SJCRH30 (cell line): ENCODE measurements around the gene BUB1. TPM values are rescaled to one million over a fixed set of nuclear protein-coding genes. Genes with fewer than 3 reads are reported as not detected.
"Not testable (repeated sequence)": the region's sequence is repeated elsewhere in the genome, so short reads cannot be mapped to it uniquely, and the experiment has no call there.

ENCODE experiments used
- DNase-seq, 2 experiments: peaks; one replicate each; pipeline ENCODE4 v3.0.0-alpha.2; 2015 to 2020
- H3K27ac ChIP-seq: fragments of 250-450 bp; sonication (Bioruptor Pico); 2 replicates; pipeline ENCODE4 v1.5.1; 2020; ENCODE audit warnings: mild to moderate bottlenecking, moderate library complexity
- H3K27me3 ChIP-seq: fragments of 250-450 bp; sonication (Bioruptor Pico); 2 replicates; pipeline ENCODE4 v1.5.1; 2020; ENCODE audit warnings: mild to moderate bottlenecking, moderate library complexity
- H3K36me3 ChIP-seq: fragments of 250-450 bp; sonication (Bioruptor Pico); 2 replicates; pipeline ENCODE4 v1.5.1; 2020; ENCODE audit warnings: mild to moderate bottlenecking, moderate library complexity
- H3K4me1 ChIP-seq: fragments of 250-450 bp; sonication (Bioruptor Pico); 2 replicates; pipeline ENCODE4 v1.5.1; 2020; ENCODE audit warnings: mild to moderate bottlenecking, moderate library complexity
- H3K4me3 ChIP-seq: fragments of 250-450 bp; sonication (Bioruptor Pico); 2 replicates; pipeline ENCODE4 v1.5.1; 2020; ENCODE audit warnings: mild to moderate bottlenecking, moderate library complexity
- H3K9me3 ChIP-seq: fragments of 250-450 bp; sonication (Bioruptor Pico); replicated peaks from 2 replicates; pipeline ENCODE4 v1.5.1; 2020; ENCODE audit warnings: mild to moderate bottlenecking, moderate library complexity
- total RNA-seq: library from RNA; depleted of rRNA; stranded (reverse); fragments of >200 nt; shearing (Covaris generic); gene quantifications from 2 replicates; pipeline ENCODE4 v1.2.3, GENCODE V29; 2014

Gene BUB1
- total RNA-seq, 1 experiment from 2014 or later, result 118 TPM

- no peaks in the 10 kb centered on the region for H3K4me1 ChIP-seq
- H3K36me3 ChIP-seq, result peaks cover 87% of the 10 kb centered on the region
- no peaks in the 10 kb centered on the region for H3K9me3 ChIP-seq
- H3K27me3 ChIP-seq, result no peaks in the 10 kb centered on the region
- H3K4me3 ChIP-seq, result no peak overlapping the region
- DNase-seq, result no peak
- no peak overlapping the region for H3K27ac ChIP-seq
Observed at GRCh38 chr2:110650346-110650745, 27.5 kb downstream of the BUB1 start.

DNA sequence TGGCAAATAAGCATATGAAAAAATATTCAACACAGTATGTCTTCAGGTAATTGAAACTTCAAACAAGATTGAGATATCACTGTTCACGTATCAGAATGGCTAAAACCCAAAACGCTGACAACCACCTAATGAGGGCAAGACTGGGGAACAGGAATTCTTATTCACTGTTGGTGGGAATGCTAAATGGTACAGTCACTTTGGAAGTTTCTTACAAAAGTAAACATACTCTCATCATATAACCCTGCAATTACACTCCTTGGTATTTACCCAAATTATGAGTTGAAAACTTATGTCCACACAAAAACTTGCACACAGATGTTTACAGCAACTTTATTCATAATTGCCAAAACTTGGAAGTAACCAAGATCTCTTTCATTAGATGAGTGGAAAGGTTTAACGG is 30.1 kb downstream of the BUB1 start:
- H3K27me3 ChIP-seq, result no peaks in the 10 kb centered on the region
- H3K4me3 ChIP-seq, result no peak overlapping the region
- no peaks in the 10 kb centered on the region for H3K4me1 ChIP-seq
- H3K36me3 ChIP-seq, result peaks cover 80% of the 10 kb centered on the region
- H3K27ac ChIP-seq, result no peak overlapping the region
- DNase-seq, result no peak
- no peaks in the 10 kb centered on the region for H3K9me3 ChIP-seq

DNA sequence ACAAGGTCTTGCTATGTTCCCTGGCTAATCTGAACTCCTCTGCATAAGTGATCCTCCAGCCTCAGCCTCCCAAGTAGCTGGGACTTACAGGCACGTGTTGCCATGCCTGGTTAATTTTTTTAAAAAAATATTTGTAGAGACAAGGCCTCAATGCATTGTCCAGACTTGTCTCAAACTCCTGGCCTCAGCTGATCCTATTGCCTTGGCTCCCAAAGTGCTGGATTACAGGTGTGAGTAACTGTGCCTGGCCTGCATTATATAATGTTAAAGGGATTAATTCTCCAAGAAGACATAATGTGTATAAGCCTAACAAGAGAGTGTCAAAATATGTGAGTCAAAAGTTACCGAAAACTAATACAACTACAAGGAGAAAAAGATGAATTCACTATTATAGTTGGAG is 32.2 kb downstream of the BUB1 start:
- no peak for DNase-seq
- H3K27ac ChIP-seq, result no peak overlapping the region
- H3K36me3 ChIP-seq, result peaks cover 80% of the 10 kb centered on the region
- no peaks in the 10 kb centered on the region for H3K27me3 ChIP-seq
- H3K4me1 ChIP-seq, result no peaks in the 10 kb centered on the region
- H3K4me3 ChIP-seq, result no peak overlapping the region
- no peaks in the 10 kb centered on the region for H3K9me3 ChIP-seq

DNA sequence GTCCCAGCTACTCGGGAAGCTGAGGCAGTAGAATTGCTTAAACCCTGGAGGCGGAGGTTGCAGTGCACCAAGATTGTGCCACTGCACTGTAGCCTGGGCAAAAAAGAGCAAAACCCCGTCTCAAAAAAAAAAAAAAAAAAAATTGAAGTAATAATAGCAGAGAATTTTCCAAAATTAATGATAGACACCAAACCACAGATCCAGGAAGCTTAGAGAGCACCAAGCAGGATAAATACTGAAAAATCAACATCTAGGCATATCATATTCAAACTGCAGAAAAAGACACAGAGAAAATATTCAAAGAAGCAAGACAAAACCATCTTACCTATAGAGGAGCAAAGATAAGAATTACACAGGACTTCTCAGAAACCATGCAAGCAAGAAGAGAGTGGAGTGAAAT is 33.5 kb downstream of the BUB1 start:
- Histone ChIP-seq H3K4me3 (no peak overlapping the region), H3K27me3 (no peaks in the 10 kb centered on the region), H3K36me3 (peaks cover 81% of the 10 kb centered on the region), H3K27ac (no peak overlapping the region), H3K9me3 (no peaks in the 10 kb centered on the region), H3K4me1 (no peaks in the 10 kb centered on the region)
- no peak for DNase-seq

GRCh38 chr2:110642360-110642759 is 35.5 kb downstream of the BUB1 start:
- H3K27ac ChIP-seq, result no peak overlapping the region
- H3K27me3 ChIP-seq, result no peaks in the 10 kb centered on the region
- H3K4me3 ChIP-seq, result no peak overlapping the region
- H3K9me3 ChIP-seq, result no peaks in the 10 kb centered on the region
- peaks cover 84% of the 10 kb centered on the region for H3K36me3 ChIP-seq
- DNase-seq, result no peak
- no peaks in the 10 kb centered on the region for H3K4me1 ChIP-seq

DNA sequence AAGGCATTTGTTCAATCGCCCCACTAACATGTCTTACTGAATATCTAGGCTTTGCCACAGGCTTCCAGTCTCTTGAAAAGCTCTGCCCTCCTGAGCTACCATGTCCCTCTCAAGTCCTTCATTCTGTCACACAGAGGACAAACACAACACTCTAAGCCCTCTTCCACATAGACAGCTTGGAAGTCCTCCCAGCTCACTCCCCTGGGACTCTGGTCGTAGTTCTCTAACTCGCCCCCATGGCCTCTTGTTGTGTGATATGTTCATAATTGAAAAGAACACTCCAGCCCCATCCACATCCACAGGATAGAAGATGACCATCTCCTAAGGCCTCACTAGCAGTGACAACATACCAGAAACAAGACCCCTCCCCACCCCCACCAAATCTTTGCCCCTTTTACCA is 37.9 kb downstream of the BUB1 start:
- H3K9me3 ChIP-seq, result no peaks in the 10 kb centered on the region
- H3K4me3 ChIP-seq, result no peak overlapping the region
- peaks cover 82% of the 10 kb centered on the region for H3K36me3 ChIP-seq
- DNase-seq, result no peak
- H3K4me1 ChIP-seq, result no peaks in the 10 kb centered on the region
- no peaks in the 10 kb centered on the region for H3K27me3 ChIP-seq
- H3K27ac ChIP-seq, result no peak overlapping the region

DNA sequence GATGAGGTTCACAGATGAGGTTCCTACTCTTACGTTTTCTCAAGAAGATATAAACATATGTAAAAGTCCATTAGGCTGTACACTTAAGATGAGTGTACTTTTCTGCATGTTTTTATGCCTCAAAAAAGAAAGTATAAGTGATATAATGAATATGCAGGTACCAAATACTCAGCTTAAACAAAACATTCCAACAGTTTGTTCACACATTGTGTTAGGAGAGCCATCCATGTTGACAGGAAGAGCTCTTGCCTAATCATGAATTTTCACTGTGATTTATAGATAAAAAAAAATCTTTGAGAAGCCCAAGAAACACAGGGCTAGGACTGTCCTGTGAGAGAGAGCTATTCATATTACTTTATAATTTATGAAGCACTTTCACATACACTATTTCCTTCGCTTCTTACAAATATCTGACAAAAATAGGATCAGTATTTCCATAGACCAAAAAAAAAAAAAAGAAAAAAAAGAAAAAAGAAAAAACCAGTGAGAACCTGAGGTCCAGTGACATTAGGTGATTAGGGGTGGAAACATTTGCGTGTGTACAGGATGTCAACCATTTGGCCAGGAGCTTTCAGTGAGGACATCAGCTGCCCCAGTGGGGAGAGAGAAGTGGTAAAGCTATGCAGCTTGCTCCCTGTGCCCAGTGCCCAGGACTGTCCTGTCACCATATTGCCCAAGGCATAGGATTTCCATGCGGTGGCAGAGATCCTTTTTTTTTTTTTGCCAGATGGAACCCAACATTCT is 38.7 kb downstream of the BUB1 start:
- H3K36me3 ChIP-seq, result peaks cover 81% of the 10 kb centered on the region

DNA sequence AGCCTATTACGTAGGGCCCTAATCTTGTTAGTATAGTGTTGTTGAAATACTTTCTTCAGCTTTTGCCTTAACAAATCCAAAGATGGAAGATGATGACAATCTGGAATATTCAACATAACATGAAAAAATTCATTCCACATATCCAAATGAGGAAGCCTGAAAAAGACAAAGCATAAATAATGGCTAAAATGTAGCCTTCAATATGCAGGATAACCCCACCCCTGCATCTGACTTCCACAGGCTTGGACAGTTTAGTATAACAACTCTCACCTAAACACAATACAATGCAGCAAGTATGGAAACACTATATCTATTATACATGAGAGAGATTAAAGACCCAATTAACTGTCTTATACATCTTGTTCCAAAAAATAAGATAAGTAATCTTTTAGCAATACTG is 39.9 kb downstream of the BUB1 start:
- Histone ChIP-seq H3K4me1 (no peaks in the 10 kb centered on the region), H3K27me3 (no peaks in the 10 kb centered on the region), H3K27ac (no peak overlapping the region), H3K9me3 (no peaks in the 10 kb centered on the region), H3K4me3 (no peak overlapping the region), H3K36me3 (peaks cover 74% of the 10 kb centered on the region)
- DNase-seq, result no peak

More for the DNA sequence above, 38.7 kb downstream of the BUB1 start:
- Histone ChIP-seq H3K27ac (no peak overlapping the region), H3K4me1 (no peaks in the 10 kb centered on the region), H3K27me3 (no peaks in the 10 kb centered on the region), H3K9me3 (no peaks in the 10 kb centered on the region), H3K4me3 (no peak overlapping the region)
- no peak for DNase-seq

DNA sequence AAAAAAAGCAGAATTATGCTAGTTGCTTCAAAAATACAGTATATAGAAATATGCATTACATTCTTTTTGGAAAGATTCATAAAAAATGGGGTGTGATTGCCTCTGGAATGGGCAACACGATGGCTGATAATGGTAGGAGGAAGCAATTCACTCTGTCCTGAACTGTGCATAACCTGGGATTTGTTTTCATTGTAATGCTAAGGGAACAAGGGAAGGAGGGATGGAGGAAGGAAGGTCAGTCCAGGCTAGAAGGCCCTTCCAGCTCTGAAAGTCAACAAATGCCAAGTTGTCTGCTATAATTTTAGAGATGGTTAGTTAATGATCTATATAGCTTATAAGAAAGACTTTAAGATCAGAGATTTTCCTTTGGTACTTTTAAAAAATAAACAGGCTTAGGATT is 40.8 kb downstream of the BUB1 start:
- no peaks in the 10 kb centered on the region for H3K9me3 ChIP-seq
- no peaks in the 10 kb centered on the region for H3K27me3 ChIP-seq
- no peaks in the 10 kb centered on the region for H3K4me1 ChIP-seq
- H3K36me3 ChIP-seq, result peaks cover 65% of the 10 kb centered on the region
- no peak for DNase-seq
- H3K4me3 ChIP-seq, result no peak overlapping the region
- H3K27ac ChIP-seq, result no peak overlapping the region

GRCh38 chr2:110635949-110636628 is 41.8 kb downstream of the BUB1 start:
- not testable (repeated sequence) for H3K9me3 ChIP-seq, DNase-seq
- peaks cover 55% of the 10 kb centered on the region for H3K36me3 ChIP-seq

DNA sequence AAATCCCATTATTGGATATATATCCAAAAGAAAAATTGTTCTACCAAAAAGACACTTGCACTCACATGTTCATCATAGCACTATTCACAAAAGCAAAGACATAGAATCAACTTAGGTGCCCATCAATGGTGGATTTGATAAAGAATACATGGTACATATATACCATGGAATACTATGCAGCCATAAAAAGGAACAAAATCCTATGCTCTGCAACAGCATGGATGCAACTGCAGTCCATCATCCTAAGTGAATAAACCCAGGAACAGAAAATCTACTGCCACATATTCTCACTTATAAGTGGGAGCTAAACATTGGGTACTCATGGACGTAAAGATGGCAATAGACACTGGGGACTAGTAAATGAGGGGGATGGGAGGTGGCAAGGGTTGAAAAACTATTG is 50.5 kb downstream of the BUB1 start:
- H3K4me1 ChIP-seq, H3K36me3 ChIP-seq, H3K27ac ChIP-seq, H3K4me3 ChIP-seq, DNase-seq, H3K9me3 ChIP-seq, H3K27me3 ChIP-seq: not testable (repeated sequence)

More at GRCh38 chr2:110635949-110636628, 41.8 kb downstream of the BUB1 start:
- not testable (repeated sequence) for H3K4me3 ChIP-seq, H3K4me1 ChIP-seq, H3K27ac ChIP-seq, H3K27me3 ChIP-seq

GRCh38 chr2:110619326-110619939 is 58.4 kb downstream of the BUB1 start:
- H3K9me3 ChIP-seq, H3K4me3 ChIP-seq, H3K4me1 ChIP-seq: not testable (repeated sequence)

DNA sequence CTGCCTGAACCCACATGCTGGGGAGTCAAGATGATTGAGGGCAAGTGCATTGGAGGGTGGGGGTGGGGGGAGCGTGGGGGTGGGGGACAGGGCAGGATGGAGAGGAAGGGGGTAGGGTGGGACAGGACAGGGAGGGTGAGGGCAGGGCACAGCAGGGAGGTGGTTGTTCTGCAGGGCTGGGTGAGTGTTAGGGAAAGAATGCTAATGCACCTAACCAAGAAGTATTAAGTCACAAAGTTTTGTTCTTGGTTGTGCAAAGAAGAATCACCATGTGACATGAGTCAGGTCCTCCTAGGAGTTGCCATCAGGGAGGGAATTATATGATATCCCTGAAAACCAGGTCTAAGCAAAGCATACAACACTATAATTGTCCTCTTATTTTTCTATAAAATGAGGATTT is 63.9 kb downstream of the BUB1 start:
- H3K4me3 ChIP-seq, H3K27ac ChIP-seq, DNase-seq, H3K4me1 ChIP-seq, H3K36me3 ChIP-seq, H3K27me3 ChIP-seq, H3K9me3 ChIP-seq: not testable (repeated sequence)

More at GRCh38 chr2:110619326-110619939, 58.4 kb downstream of the BUB1 start:
- DNase-seq, H3K27me3 ChIP-seq, H3K36me3 ChIP-seq, H3K27ac ChIP-seq: not testable (repeated sequence)

GRCh38 chr2:110610613-110611250 is 67.1 kb downstream of the BUB1 start:
- H3K36me3 ChIP-seq, H3K9me3 ChIP-seq, H3K27me3 ChIP-seq, H3K27ac ChIP-seq, H3K4me1 ChIP-seq, H3K4me3 ChIP-seq: not testable (repeated sequence)
- DNase-seq, result peak; percentile 1 to 2
